ENCODE data around the gene SHQ1.
"Not testable (repeated sequence)": the region's sequence is repeated elsewhere in the genome, so short reads cannot be mapped to it uniquely, and the experiment has no call there.

Gene SHQ1

DNA sequence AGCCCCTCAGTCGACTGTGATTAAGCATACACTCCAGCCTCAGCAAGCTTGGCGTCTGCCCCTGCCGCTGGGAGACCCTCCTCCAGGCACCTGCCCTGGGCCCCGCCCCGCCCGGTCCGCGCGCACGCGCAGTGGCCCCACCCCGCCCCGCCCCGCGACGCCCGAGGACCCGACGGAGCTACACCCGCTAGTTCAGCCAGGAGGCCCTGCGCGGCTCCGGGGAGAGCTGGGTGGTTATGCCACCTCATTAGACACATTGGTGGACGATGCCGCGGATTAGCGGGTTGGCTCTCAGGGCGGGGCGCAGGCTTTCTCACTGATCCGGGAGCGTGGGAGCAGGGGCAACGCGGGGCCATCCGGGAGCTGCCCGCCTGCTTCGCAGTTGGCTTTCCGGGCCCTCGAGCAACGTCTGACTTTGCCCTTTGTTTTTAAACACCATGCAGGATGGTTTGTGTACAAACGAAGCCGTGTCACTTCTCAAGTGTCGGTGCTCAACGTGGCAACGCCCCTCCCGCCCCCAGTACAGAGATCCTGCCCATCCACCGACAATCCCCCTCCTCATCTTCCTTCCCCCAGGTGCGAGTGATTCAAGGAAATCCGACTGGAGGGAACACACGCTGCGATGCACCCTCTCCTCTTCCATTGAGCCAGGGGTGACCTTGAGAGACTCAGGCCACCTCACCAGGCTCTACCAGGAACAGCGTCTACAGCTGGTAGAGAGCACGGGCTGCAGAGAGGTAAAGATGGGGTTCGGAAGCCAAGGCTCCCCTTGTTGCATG is 109.3 kb downstream of the SHQ1 start:
- TF ChIP-seq CTCF (conservative IDR thresholded peaks at IDR 0.05; ENCODE audit: low read depth, low read length), result no peak
- DNase-seq (ENCODE audit: low read depth), result peak; percentile 73
- peak overlapping the region; percentile 56 for H3K4me3 ChIP-seq (ENCODE audit: low read length)

DNA sequence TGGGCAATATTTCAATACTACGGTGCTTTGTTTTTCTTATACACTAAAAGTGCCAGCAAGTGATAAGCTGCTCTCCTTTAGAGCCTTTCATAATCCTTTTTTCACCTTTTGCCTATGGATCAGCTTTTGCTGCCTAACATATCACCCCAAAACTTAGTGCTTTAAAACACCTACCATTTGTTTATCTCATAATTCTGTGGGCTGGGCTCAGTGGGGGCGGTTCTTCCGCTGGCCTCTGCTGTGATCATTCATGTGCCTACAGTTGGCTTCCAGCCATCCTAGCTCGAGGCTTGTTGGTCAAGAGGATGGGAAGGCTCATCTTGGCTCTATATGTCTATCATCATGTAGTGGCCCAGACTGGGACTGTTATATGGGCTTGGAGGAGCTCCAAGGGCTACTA is 113.2 kb downstream of the SHQ1 start:
- DNase-seq (ENCODE audit: low read depth); H3K4me3 ChIP-seq (ENCODE audit: low read length): not testable (repeated sequence)

DNA sequence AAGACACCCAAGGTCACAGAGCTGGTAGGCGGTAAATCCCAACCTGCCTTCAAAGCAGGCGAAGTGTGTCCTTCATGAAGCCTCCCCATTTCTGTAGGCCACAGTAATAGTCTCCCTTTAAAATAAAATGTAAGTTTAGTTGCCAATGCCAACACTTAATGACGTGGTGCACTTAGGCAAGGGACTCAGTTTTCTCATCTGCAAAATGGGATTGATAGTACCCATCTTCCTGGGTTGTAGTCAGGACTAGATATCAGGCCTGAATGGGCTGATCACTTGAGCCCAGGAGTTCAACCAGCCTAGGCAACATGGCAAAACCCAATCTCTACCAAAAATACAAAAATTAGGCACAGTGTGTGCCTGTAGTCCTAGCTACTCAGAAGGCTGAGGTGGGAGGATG is 114.6 kb downstream of the SHQ1 start:
- TF ChIP-seq CTCF (conservative IDR thresholded peaks at IDR 0.05; ENCODE audit: low read depth, low read length), result no peak
- no peak overlapping the region for H3K4me3 ChIP-seq (ENCODE audit: low read length)
- DNase-seq (ENCODE audit: low read depth), result no peak

GRCh38 chr3:72732666-72733345 is 115.4 kb downstream of the SHQ1 start:
- not testable (repeated sequence) for DNase-seq (ENCODE audit: low read depth); H3K4me3 ChIP-seq (ENCODE audit: low read length)

- DNase-seq (ENCODE audit: low read depth), result no peak
Measured at GRCh38 chr3:72728958-72729467, 119.2 kb downstream of the SHQ1 start.

DNA sequence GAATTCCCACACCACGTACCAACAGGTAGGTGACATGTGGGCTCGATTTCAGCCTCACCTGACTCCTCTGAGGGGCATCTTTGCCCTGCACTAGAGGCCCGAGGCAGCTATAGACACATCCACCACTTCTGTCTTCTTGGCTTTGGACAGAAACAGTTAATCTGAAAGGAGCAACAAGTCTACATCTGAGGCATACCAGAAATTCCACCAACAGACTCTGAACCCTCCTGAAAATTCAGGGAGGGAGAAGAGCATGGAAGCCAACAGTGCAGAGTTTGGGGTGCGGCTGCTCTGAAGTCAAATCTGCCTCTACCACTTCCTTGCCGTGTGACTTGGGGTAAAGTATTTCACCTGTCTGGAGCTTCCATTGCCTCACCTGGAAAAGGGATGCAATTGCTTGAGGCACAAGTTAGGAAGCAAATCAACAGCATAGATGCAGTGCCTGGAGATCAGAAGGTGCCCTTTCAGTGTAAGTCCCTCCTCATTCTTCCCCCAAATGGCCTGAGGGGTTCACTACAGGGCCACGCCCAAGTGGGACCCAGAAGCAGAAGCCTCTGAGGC is 119.8 kb downstream of the SHQ1 start:
- H3K4me3 ChIP-seq (ENCODE audit: low read length), result no peak overlapping the region
- TF ChIP-seq CTCF (conservative IDR thresholded peaks at IDR 0.05; ENCODE audit: low read depth, low read length), result no peak
- DNase-seq (ENCODE audit: low read depth), result no peak

More at GRCh38 chr3:72728958-72729467, 119.2 kb downstream of the SHQ1 start:
- no peak overlapping the region for H3K4me3 ChIP-seq (ENCODE audit: low read length)
- no peak for TF ChIP-seq CTCF (conservative IDR thresholded peaks at IDR 0.05; ENCODE audit: low read depth, low read length)

DNA sequence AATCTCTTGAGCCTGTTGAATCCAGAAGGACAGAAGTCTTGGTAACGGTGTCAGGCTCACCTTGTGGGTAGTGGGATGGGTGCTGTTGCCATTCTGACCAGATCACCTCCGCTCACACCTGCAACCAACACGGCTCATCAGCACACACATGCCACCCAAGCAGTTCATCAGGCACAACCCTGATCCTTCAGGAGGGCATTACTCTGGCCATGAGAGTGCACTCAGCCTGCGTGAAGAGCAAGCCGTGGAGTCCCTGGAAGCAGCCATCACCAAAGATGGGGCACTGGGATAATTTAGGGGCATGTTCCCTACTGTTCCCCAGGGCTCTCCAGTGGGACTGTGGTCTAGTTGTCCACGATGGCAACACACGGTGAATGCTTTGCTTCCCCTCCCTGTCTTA is 120.5 kb downstream of the SHQ1 start:
- no peak for DNase-seq (ENCODE audit: low read depth)
- no peak for TF ChIP-seq CTCF (conservative IDR thresholded peaks at IDR 0.05; ENCODE audit: low read depth, low read length)
- no peak overlapping the region for H3K4me3 ChIP-seq (ENCODE audit: low read length)

DNA sequence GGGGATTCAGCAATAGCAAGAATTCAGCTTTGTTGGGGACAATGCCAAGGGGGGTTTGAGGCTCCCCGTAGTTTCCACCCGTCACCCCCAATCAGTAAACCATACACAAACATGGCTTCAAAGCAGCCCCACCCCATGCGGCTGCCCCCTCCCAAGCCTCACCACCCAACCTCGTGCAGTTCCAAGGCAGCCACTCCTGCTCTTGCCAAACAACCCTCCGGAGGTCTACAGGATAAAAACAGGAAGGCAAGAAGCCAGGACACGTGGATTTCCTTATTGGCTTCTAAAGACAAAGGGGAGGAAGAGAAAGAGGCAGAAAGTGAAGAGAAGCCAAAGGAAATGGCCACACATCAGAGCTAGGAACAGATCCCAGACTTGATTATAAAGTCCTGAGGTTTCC is 121.1 kb downstream of the SHQ1 start:
- TF ChIP-seq CTCF (conservative IDR thresholded peaks at IDR 0.05; ENCODE audit: low read depth, low read length), result no peak
- DNase-seq (ENCODE audit: low read depth), result no peak
- no peak overlapping the region for H3K4me3 ChIP-seq (ENCODE audit: low read length)

Data from retinal pigment epithelial cell (primary cell).